H9 (cell line): Measurements from ENCODE around the gene ABCD3. TPM values are rescaled to one million over a fixed set of nuclear protein-coding genes. Genes with fewer than 3 reads are reported as not detected.

Experiments
- DNase-seq: peaks from one replicate; pipeline ENCODE4 v3.0.0-alpha.2; 2017
- H2AFZ ChIP-seq: one replicate; pipeline ENCODE4 v1.6.1; 2013; ENCODE audit warnings: mild to moderate bottlenecking, low read length, control low read depth, moderate library complexity
- H2AK5ac ChIP-seq: 2 replicates; pipeline ENCODE4 v1.6.1; 2013; ENCODE audit warnings: low read length, control low read depth, mixed read lengths; ENCODE audit not compliant: insufficient read length
- H2BK120ac ChIP-seq: one replicate; pipeline ENCODE4 v1.6.1; 2013; ENCODE audit warnings: low read depth, mild to moderate bottlenecking, low read length, control low read depth, inconsistent platforms; ENCODE audit not compliant: poor library complexity, severe bottlenecking
- H2BK12ac ChIP-seq: 2 replicates; pipeline ENCODE4 v1.6.1; 2013; ENCODE audit warnings: low read length, control low read depth, mixed read lengths, low read depth; ENCODE audit not compliant: insufficient read length
- H2BK15ac ChIP-seq: 2 replicates; pipeline ENCODE4 v1.6.1; 2013; ENCODE audit warnings: low read depth, low read length, control low read depth
- H2BK20ac ChIP-seq: one replicate; pipeline ENCODE4 v1.6.1; 2013; ENCODE audit warnings: low read depth, mild to moderate bottlenecking, low read length, control low read depth, inconsistent platforms; ENCODE audit not compliant: poor library complexity, severe bottlenecking
- H2BK5ac ChIP-seq: 2 replicates; pipeline ENCODE4 v1.6.1; 2013; ENCODE audit warnings: low read length, control low read depth, mixed read lengths; ENCODE audit not compliant: insufficient read length
- H3K14ac ChIP-seq: 2 replicates; pipeline ENCODE4 v1.6.1; 2013; ENCODE audit warnings: low read length, control low read depth; ENCODE audit not compliant: insufficient read depth
- H3K18ac ChIP-seq: 2 replicates; pipeline ENCODE4 v1.6.1; 2013; ENCODE audit warnings: low read depth, mild to moderate bottlenecking, mixed read lengths, low read length, control low read depth; ENCODE audit not compliant: insufficient read length
- H3K23ac ChIP-seq: 2 replicates; pipeline ENCODE4 v1.6.1; 2013; ENCODE audit warnings: low read length, control low read depth, mixed read lengths, low read depth; ENCODE audit not compliant: insufficient read length
- H3K23me2 ChIP-seq: 2 replicates; pipeline ENCODE4 v1.6.1; 2013; ENCODE audit warnings: low read depth, mild to moderate bottlenecking, mixed read lengths, low read length, control low read depth; ENCODE audit not compliant: insufficient read length, poor library complexity, severe bottlenecking
- H3K27ac ChIP-seq: 2 replicates; pipeline ENCODE4 v1.5.1; 2013; ENCODE audit warnings: low read length, control low read depth, mixed read lengths, low read depth; ENCODE audit not compliant: insufficient read length
- H3K27me3 ChIP-seq: 2 replicates; pipeline ENCODE4 v1.6.1; 2013; ENCODE audit warnings: low read length, control low read depth, inconsistent platforms; ENCODE audit not compliant: insufficient read depth
- H3K4ac ChIP-seq: 2 replicates; pipeline ENCODE4 v1.6.1; 2013; ENCODE audit warnings: low read depth, mild to moderate bottlenecking, control low read depth, inconsistent platforms, low read length, moderate library complexity
- H3K4me1 ChIP-seq: 2 replicates; pipeline ENCODE4 v1.6.1; 2013; ENCODE audit warnings: low read length, control low read depth, inconsistent platforms; ENCODE audit not compliant: insufficient read depth
- H3K4me2 ChIP-seq: 2 replicates; pipeline ENCODE4 v1.6.1; 2013; ENCODE audit warnings: low read length, control low read depth, mixed read lengths; ENCODE audit not compliant: insufficient read length, insufficient read depth
- H3K56ac ChIP-seq: 2 replicates; pipeline ENCODE4 v1.6.1; 2013; ENCODE audit warnings: low read depth, mild to moderate bottlenecking, mixed read lengths, low read length, control low read depth; ENCODE audit not compliant: insufficient read length
- H3K79me1 ChIP-seq: 2 replicates; pipeline ENCODE4 v1.6.1; 2013; ENCODE audit warnings: low read depth, mild to moderate bottlenecking, moderate library complexity, low read length, control low read depth, inconsistent platforms; ENCODE audit not compliant: insufficient read depth, poor library complexity, severe bottlenecking
- H3K79me2 ChIP-seq: 2 replicates; pipeline ENCODE4 v1.6.1; 2013; ENCODE audit warnings: low read length, control low read depth, inconsistent platforms; ENCODE audit not compliant: insufficient read depth
- H3K9ac ChIP-seq: 2 replicates; pipeline ENCODE4 v1.6.1; 2013; ENCODE audit warnings: low read length, control low read depth, mixed read lengths; ENCODE audit not compliant: insufficient read length; ENCODE audit errors: extremely low read depth
- H3K9me3 ChIP-seq: one replicate; pipeline ENCODE4 v1.6.1; 2013; ENCODE audit warnings: low read depth, low read length, inconsistent platforms; ENCODE audit not compliant: control insufficient read depth
- H3T11ph ChIP-seq: one replicate; pipeline ENCODE4 v1.6.1; 2013; ENCODE audit warnings: mild to moderate bottlenecking, low read length, control low read depth, inconsistent platforms
- H4K20me1 ChIP-seq: one replicate; pipeline ENCODE4 v1.6.1; 2013; ENCODE audit not compliant: control insufficient read depth, insufficient read length, insufficient read depth
- H4K5ac ChIP-seq: 2 replicates; pipeline ENCODE4 v1.6.1; 2013; ENCODE audit warnings: low read depth, mild to moderate bottlenecking, mixed read lengths, low read length, control low read depth; ENCODE audit not compliant: insufficient read length
- H4K8ac ChIP-seq: replicated peaks from 2 replicates; pipeline ENCODE4 v1.6.1; 2013; ENCODE audit warnings: low read length, control low read depth, mixed read lengths, low read depth; ENCODE audit not compliant: insufficient read length
- H4K91ac ChIP-seq: 2 replicates; pipeline ENCODE4 v1.6.1; 2013; ENCODE audit warnings: low read depth, mild to moderate bottlenecking, moderate library complexity, mixed read lengths, low read length, control low read depth; ENCODE audit not compliant: insufficient read length
- H3K27ac Mint-ChIP-seq, 3 experiments: 2 replicates in 2 of 3; 3 replicates in 1 of 3; pipeline ENCODE4 v1.8.0; 2020 to 2021; ENCODE audit warnings: mixed read lengths in 3 of 3, mild to moderate bottlenecking in 1 of 3, moderate library complexity in 1 of 3
- H3K27me3 Mint-ChIP-seq: 2 replicates; pipeline ENCODE4 v1.8.0; 2021; ENCODE audit warnings: low read depth, mild to moderate bottlenecking, moderate library complexity, mixed read lengths
- H3K36me3 Mint-ChIP-seq, 3 experiments: 2 replicates in 2 of 3; 3 replicates in 1 of 3; pipeline ENCODE4 v1.8.0; 2020 to 2021; ENCODE audit warnings: low read depth in 3 of 3, mixed read lengths in 3 of 3; ENCODE audit not compliant: insufficient read depth in 1 of 3
- H3K4me1 Mint-ChIP-seq, 2 experiments: 2 replicates each; pipeline ENCODE4 v1.8.0; 2020; ENCODE audit warnings: mixed read lengths in 2 of 2
- H3K4me3 Mint-ChIP-seq, 2 experiments: 2 replicates in 1 of 2; 3 replicates in 1 of 2; pipeline ENCODE4 v1.8.0; 2020 to 2021; ENCODE audit warnings: mild to moderate bottlenecking in 2 of 2, mixed read lengths in 2 of 2, moderate library complexity in 1 of 2
- H3K9me3 Mint-ChIP-seq, 2 experiments: 2 replicates in 1 of 2; 3 replicates in 1 of 2; pipeline ENCODE4 v1.8.0; 2020; ENCODE audit warnings: mild to moderate bottlenecking in 2 of 2, mixed read lengths in 2 of 2, moderate library complexity in 1 of 2
- WGBS: extraction: QIAGEN DNeasy Blood & Tissue Kit; methylation state at CpG from one replicate; pipeline ENCODE4 v1.1.7; 2013; ENCODE audit warnings: missing lambda C conversion rate, low lambda C conversion rate, mixed read lengths; ENCODE audit not compliant: insufficient read length; ENCODE audit errors: extremely low coverage; 5-methylcytosine and 5-hydroxymethylcytosine counted together
- total RNA-seq: library from RNA; stranded (reverse); gene quantifications from 2 replicates; pipeline ENCODE4 v1.2.1, GENCODE V29; 2021
- TF ChIP-seq, protein P1 (sequence below): fragments of 200-600 bp; sonication (generic); conservative IDR thresholded peaks from 3 replicates; pipeline ENCODE4 v1.8.0; 2021; ENCODE audit warnings: antibody characterized with exemption, mild to moderate bottlenecking

Gene ABCD3
- total RNA-seq, 1 experiment from 2014 or later, result 32.0 TPM

DNA sequence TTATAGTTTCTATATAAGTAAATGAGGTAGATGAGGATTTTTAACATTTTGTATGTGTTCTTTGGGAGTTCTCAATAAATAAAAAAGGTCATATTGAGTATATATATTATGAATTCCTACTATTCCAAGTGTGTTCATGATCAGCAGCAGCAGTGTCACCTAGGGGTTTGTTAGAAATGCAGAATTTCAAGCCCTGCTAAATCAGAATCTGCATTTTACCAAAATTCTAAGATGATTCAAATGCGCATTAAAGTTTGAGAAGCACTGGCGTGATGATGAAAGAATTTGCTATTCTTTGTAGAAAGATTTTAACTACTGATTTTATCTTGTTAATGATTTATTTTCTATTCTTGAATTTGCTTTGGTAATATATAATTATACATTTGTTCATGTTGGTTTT, 94.6 kb downstream of the ABCD3 start:
- Histone ChIP-seq H2BK15ac (no peak overlapping the region), H3K4me2 (no peak overlapping the region), H4K8ac (no peak overlapping the region), H3K4ac (no peak overlapping the region), H2AFZ (no peak overlapping the region), H3K23ac (no peak overlapping the region), H3K56ac (no peak overlapping the region), H2BK20ac (no peak overlapping the region), H3K27me3 (no peaks in the 10 kb centered on the region), H3K27ac (no peak overlapping the region), H3T11ph (no peak overlapping the region), H3K14ac (no peak overlapping the region), H3K4me1 (no peaks in the 10 kb centered on the region), H2BK120ac (no peak overlapping the region), H3K9me3 (no peaks in the 10 kb centered on the region), H4K5ac (no peak overlapping the region), H3K18ac (no peak overlapping the region), H3K9ac (no peak overlapping the region), H2BK12ac (no peak overlapping the region), H3K79me2 (no peaks in the 10 kb centered on the region), H3K79me1 (no peaks in the 10 kb centered on the region), H3K23me2 (no peaks in the 10 kb centered on the region), H4K20me1 (no peaks in the 10 kb centered on the region), H2BK5ac (no peak overlapping the region), H4K91ac (no peak overlapping the region), H2AK5ac (no peak overlapping the region)
- DNase-seq, result no peak
- peaks cover 9 to 16% (median 12%) of the 10 kb centered on the region in 3 experiments for H3K36me3 Mint-ChIP-seq
- no CpG with 5 or more reads among the region's 2 CpGs for WGBS
- TF ChIP-seq, protein P1, sequence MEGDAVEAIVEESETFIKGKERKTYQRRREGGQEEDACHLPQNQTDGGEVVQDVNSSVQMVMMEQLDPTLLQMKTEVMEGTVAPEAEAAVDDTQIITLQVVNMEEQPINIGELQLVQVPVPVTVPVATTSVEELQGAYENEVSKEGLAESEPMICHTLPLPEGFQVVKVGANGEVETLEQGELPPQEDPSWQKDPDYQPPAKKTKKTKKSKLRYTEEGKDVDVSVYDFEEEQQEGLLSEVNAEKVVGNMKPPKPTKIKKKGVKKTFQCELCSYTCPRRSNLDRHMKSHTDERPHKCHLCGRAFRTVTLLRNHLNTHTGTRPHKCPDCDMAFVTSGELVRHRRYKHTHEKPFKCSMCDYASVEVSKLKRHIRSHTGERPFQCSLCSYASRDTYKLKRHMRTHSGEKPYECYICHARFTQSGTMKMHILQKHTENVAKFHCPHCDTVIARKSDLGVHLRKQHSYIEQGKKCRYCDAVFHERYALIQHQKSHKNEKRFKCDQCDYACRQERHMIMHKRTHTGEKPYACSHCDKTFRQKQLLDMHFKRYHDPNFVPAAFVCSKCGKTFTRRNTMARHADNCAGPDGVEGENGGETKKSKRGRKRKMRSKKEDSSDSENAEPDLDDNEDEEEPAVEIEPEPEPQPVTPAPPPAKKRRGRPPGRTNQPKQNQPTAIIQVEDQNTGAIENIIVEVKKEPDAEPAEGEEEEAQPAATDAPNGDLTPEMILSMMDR, result no peak
- H3K27me3 Mint-ChIP-seq, result no peaks in the 10 kb centered on the region
- H3K9me3 Mint-ChIP-seq, result peaks cover 0 to 2% of the 10 kb centered on the region in 2 experiments; a peak in 1 of 5 replicates
- peaks cover 0 to 5% of the 10 kb centered on the region in 2 experiments; a peak in 1 of 4 replicates for H3K4me1 Mint-ChIP-seq
- H3K27ac Mint-ChIP-seq, result no peak overlapping the region
- H3K4me3 Mint-ChIP-seq, result no peak overlapping the region
